Gastroesophageal sphincter (tissue), 3 donors: ENCODE data around the gene CDK14.

ENCODE experiments used
- CTCF ChIP-seq, 4 experiments: fragments of 200-600 bp in 2 of 4; fragments of 450-650 bp in 2 of 4; sonication (generic) in 1 of 4; IDR thresholded peaks; one replicate each; pipeline ENCODE4 v1.5.1; 2017 to 2019; ENCODE audit warnings: antibody characterized with exemption in 4 of 4, mild to moderate bottlenecking in 2 of 4, moderate library complexity in 2 of 4
- POLR2A ChIP-seq, 2 donors: fragments of 450-650 bp; IDR thresholded peaks; one replicate each; pipeline ENCODE4 v1.6.1; 2017; ENCODE audit warnings: antibody characterized with exemption in 2 of 2, mild to moderate bottlenecking in 2 of 2, moderate library complexity in 1 of 2
- POLR2AphosphoS5 ChIP-seq: sonication (generic); formaldehyde crosslinking; IDR thresholded peaks from one replicate; pipeline ENCODE4 v1.6.1; 2017; ENCODE audit warnings: antibody characterized with exemption

DNA sequence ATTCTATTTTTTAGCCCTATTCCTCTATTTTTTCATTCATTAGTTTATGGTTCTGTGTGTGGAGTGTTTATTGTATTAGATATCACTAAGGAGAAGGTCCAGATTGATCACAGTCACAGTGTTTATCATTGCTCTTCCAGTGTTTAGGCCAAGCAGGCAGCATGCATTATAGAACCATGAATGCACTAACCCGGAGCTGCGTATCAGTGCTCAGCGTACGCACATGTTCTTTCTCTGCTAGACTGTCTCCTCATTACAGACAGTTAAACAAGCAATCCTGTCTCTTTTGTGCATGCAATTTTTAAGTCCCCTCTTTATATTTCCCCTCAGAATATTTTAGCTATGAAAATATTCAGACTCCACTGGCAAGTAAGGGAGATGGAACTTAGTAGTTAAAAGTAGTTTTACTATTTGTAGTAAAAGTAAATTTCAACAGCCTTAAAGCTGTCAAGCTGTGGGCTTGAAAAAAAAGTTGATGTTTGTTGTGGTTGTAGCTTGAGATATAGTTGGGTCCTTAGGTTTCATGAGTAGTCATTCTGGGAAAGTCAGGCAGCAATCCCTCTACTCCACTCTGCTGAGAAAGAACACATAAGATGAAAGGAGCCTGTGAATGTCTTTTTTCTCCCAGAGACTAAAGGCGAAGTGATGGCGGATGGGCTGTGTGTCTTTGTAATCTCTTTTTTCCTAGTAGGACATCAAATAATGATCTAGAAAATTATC, 260.4 kb downstream of the CDK14 start:
- TF ChIP-seq CTCF (IDR thresholded peaks at IDR 0.05) = no peak
- TF ChIP-seq POLR2A (IDR thresholded peaks at IDR 0.05) = no peak
- TF ChIP-seq POLR2AphosphoS5 = no peak
